ELR (cell line): Measurements from ENCODE around the gene SLC6A3.
A peak's percentile ranks its signal among the peaks of the same experiment; 100 is the strongest.
"Not testable (repeated sequence)": the region's sequence is repeated elsewhere in the genome, so short reads cannot be mapped to it uniquely, and the experiment has no call there.

Experiments used
- DNase-seq: peaks from one replicate; pipeline ENCODE4 v3.0.0-alpha.2; 2015; ENCODE audit warnings: low read depth

SLC6A3 gene

DNA sequence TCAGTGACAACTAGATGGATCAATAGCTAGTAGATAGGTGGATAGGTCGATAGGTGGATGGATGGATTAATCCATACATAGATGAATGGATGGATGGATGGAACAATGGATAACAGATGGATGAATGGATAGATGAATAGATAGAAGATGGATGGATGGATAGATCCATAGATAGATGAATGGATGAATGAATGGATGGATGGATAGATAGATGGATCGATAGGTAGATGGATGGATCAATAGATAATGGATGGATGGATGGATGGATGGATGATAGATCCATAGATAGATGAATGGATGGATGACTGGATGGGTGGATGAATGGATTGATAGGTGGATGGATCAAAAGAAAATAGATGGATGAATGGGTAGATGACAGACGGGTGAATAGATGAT, 5.1 kb downstream of the SLC6A3 start:
- no peak for DNase-seq

DNA sequence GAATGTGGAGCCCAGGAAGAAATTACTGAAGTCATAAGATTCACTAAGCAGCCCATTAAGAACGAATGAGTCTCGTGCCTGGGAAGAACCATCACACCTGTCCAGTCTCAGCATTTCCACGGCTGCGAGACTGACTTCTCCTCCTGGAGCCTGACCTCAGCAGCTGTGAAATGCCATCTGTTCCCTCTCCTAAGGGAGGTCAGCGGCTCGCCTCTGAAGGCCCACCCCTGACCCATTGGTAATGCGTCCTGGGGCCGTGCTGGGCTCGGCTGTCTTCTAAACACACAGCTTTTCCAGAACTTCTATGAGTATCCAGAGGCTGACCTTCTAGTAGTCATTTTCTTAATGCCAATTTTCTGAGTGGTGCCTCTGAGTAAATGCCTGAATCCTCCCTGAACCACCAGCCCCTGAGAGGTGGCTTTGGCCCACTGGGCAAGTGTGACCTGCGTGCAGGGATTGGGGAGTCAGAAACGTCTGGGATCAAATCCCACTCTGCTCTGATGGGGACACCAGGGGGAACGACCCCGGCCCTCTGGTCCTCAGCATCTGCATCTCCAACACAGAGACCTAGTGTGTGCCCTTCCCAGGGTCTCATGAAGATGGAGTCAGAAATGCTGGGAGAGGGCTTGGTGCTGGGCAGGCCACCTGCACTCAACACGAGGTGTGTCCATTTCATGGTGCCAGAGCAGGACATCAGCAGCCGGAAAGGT, 5.7 kb downstream of the SLC6A3 start:
- no peak for DNase-seq

DNA sequence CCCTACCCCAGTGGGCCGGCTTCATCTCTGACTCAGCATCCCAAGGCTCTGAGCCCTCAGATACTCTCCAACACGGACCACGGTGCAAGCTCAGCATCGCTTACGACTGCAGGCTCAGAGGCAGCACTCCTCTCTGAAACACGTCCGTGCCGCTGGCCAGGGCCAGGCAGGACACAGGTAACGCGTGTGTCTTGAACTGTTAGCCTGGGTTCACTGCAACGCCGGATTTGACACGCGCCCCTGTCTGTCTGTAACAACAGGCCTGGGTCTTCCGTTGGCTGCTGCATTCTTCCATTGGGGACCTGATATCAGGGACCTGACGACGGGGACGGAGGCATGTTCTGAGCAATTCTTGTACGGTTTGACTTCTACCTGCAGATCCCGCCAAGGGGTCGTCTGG, 6.4 kb downstream of the SLC6A3 start:
- no peak for DNase-seq

GRCh38 chr5:1437876-1438559, 7.2 kb downstream of the SLC6A3 start:
- DNase-seq = no peak

GRCh38 chr5:1437226-1437829, 7.9 kb downstream of the SLC6A3 start:
- peak; percentile 59 for DNase-seq

DNA sequence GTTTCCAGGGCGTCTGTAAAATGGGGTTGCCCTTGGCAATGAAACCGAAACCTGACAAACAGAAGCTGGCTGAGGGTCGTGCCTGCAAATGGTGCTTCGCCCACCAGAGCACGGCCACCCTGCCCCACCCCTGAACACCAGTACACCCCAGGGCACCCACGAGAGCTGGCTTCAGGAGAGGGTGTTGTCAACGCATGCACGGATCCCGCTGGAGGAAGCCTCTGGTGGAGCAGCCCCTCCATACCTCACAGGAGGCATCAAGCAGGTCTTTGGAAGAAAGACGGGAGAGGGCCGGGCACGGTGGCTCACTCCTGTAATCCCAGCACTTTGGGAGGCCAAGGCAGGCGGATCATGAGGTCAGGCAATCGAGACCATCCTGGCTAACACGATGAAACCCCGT, 8.6 kb downstream of the SLC6A3 start:
- no peak for DNase-seq

- DNase-seq = no peak
Measured at GRCh38 chr5:1436036-1436435, 9.2 kb downstream of the SLC6A3 start.

- DNase-seq = no peak
Measured at GRCh38 chr5:1435369-1435768, 9.9 kb downstream of the SLC6A3 start.

DNA sequence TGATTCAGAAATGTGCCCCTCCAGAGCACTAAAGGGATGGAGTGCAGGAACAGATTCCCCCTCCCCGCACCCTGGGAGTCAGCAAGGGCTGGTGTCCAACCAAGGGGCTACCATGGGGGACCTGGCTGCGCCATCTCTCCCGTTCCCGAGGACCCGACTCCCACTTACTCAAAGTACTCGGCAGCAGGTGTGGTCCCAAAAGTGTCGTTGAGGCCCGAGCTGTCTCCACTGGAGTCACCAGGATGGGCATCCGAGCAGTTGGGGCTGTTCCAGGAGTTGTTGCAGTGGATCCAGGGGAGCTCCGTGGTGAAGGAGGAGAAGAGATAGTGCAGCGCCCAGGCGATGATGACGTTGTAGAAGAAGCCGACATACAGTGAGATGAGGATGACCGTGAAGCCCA, 12.9 kb downstream of the SLC6A3 start:
- DNase-seq = no peak

- DNase-seq = no peak
Measured at GRCh38 chr5:1431896-1432295, 13.3 kb downstream of the SLC6A3 start.

- no peak for DNase-seq
Measured at GRCh38 chr5:1431021-1431811, 14.0 kb downstream of the SLC6A3 start.

- DNase-seq = no peak
Measured at GRCh38 chr5:1430121-1430795, 15.0 kb downstream of the SLC6A3 start.

GRCh38 chr5:1429496-1429895, 15.7 kb downstream of the SLC6A3 start:
- no peak for DNase-seq

DNA sequence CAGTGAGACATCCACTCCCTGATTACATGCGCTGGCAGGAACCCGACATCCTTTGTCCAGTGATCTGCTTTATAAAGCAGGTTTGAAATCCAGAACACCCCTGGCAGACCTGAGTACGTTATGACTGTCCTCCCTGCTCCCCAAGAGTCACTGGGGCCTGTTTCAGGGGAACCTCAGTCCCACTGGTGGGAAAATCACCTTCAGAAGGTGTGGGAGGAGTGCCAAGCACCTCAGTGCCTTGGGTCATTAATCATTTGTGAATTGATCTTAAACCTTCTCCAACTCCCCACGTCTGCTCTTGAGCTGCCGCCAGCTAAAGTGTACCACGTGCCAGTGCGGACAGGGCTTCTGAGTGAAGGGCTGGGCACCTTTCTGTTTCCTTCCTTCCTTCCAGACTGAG, 16.2 kb downstream of the SLC6A3 start:
- DNase-seq = no peak

- no peak for DNase-seq
Measured at GRCh38 chr5:1428107-1428506, 17.1 kb downstream of the SLC6A3 start.

DNA sequence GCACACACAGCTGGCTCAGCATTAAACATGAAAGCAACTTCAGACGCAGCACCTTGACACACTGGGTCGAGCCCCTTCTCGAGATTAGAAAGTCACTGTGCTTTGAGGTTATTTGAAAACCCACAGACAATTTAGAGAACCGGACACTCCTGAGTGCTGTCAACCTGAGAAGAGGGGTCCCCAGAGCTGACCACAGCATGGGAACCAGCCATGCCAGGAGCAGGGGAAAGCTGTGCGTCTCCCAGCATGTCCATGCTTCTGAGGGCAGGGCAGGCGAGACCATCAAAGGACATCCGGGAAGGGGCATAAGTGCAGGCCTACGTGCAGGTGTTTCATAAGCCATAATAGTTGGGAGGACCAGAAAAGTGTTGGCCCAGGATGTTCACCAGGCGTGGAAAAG, 20.5 kb downstream of the SLC6A3 start:
- no peak for DNase-seq

DNA sequence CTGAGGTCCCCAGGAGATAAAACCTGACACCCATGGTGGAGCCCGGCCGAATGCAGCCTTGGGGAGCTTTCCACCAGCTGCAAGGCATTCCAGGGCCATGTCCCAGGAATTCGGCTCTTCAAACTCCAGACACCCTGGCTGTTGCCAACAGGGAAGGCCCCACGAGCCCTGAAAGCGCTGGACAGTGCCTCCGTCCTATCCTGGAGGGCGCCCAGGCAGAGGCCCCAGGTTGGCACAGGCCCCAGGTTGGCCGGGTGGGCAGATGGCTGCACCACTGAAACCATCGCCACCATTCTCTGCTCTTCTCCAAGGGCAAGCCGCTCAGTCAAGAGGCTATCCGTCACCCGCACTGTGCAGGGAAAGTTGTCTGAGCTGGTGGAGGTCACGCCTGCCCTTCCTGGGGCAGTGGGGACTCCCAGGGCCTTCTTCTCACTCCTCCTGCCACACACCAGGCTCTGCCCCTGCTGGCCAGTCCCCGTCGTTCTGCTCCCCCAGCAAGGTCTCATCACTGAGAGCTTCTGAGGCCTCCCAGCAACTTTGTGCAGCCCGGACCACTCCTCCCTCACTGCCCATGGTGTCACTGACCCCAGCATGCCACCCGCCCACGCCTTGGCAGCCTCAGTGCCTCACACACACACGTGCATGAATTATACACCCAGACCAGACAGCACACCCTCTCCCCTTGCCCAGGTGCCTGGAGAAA, 21.2 kb downstream of the SLC6A3 start:
- DNase-seq = no peak

- not testable (repeated sequence) for DNase-seq
Measured at GRCh38 chr5:1422522-1422921, 22.7 kb downstream of the SLC6A3 start.

DNA sequence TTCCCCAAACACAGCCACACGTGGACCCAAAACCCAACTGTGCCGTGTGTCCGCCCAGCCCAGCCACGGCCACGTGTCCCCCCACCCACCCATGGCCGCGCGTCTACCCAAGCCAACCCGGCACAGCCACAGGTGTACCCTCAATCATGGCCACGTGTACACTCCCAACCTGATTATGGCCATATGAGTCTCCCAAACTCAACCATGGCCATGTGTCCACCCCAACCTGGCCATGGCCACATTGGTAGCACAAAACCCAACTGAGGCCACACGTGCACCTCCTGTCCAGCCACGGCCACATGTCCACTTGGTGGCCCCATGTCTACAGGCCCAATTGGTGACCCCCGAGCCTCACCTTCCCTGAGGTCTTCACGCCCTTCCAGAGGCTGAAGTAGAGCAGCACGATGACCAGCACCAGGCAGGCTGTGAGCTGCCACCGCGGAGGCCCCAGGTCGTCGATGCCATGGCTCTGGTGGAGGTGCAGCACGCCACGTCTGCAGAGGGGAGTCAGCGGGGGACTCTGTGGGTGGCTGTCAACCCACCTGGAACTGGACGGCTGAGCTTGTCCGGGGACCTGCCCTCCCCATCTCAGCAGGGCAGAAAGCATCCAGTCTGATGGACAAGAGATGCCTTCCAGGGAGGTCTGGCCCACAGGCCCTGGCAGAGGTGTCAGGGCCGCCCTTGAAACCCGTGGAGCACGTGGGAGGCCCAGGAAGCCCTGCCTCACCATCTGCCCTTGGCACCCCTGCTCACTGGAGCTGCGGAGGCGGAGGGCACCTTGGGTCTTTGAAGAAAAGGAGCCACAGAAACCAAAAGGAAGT, 23.5 kb downstream of the SLC6A3 start:
- DNase-seq = no peak
